Suprapubic skin (tissue), 4 donors: ENCODE data around the gene AP1M2. TPM values are rescaled to one million over a fixed set of nuclear protein-coding genes. Genes with fewer than 3 reads are reported as not detected.
"Not testable (repeated sequence)": the region's sequence is repeated elsewhere in the genome, so short reads cannot be mapped to it uniquely, and the experiment has no call there.

Experiments used
- DNase-seq, 2 donors: peaks; one replicate each; pipeline ENCODE4 v3.0.0-alpha.2; 2019; ENCODE audit warnings: low spot score in 2 of 2
- H3K27ac ChIP-seq: fragments of 200-600 bp; sonication (generic); one replicate; pipeline ENCODE4 v1.5.1; 2019
- H3K27me3 ChIP-seq: fragments of 200-600 bp; sonication (generic); one replicate; pipeline ENCODE4 v1.5.1; 2019
- H3K36me3 ChIP-seq: fragments of 200-600 bp; sonication (generic); one replicate; pipeline ENCODE4 v1.5.1; 2019
- H3K4me1 ChIP-seq: fragments of 200-600 bp; sonication (generic); one replicate; pipeline ENCODE4 v1.5.1; 2019
- H3K4me3 ChIP-seq: fragments of 200-600 bp; sonication (generic); one replicate; pipeline ENCODE4 v1.5.1; 2019; ENCODE audit warnings: mild to moderate bottlenecking
- H3K9me3 ChIP-seq: fragments of 200-600 bp; sonication (generic); one replicate; pipeline ENCODE4 v1.5.1; 2019
- CTCF ChIP-seq, 2 donors: fragments of 200-600 bp in 1 of 2; fragments of 450-650 bp in 1 of 2; sonication (generic) in 1 of 2; IDR thresholded peaks; one replicate each; pipeline ENCODE4 v1.5.1; 2016 to 2019; ENCODE audit warnings: antibody characterized with exemption in 2 of 2, mild to moderate bottlenecking in 1 of 2, moderate library complexity in 1 of 2
- EP300 ChIP-seq: sonication (generic); formaldehyde crosslinking; IDR thresholded peaks from one replicate; pipeline ENCODE4 v1.6.1; 2017; ENCODE audit warnings: antibody characterized with exemption
- POLR2A ChIP-seq, 2 donors: fragments of 450-650 bp; IDR thresholded peaks; one replicate each; pipeline ENCODE4 v1.6.1; 2017; ENCODE audit warnings: antibody characterized with exemption in 2 of 2, mild to moderate bottlenecking in 2 of 2, moderate library complexity in 2 of 2
- POLR2AphosphoS5 ChIP-seq, 3 donors: sonication (generic); formaldehyde crosslinking; IDR thresholded peaks; one replicate each; pipeline ENCODE4 v1.6.1; 2017; ENCODE audit warnings: antibody characterized with exemption in 3 of 3
- whole genome bisulfite sequencing: methylation state at CpG from one replicate; pipeline ENCODE4 v1.1.5; 2018; 5-methylcytosine and 5-hydroxymethylcytosine counted together
- total RNA-seq, 4 donors: library from RNA; depleted of rRNA; stranded (reverse); fragments of >200 nt; gene quantifications; one replicate each; pipeline ENCODE4 v1.1.0, GENCODE V29; 2016

Gene AP1M2
- total RNA-seq, 4 donors from 2014 or later, result 28.9 to 65.9 (median 59.1) TPM

- Histone ChIP-seq H3K9me3 (no peaks in the 10 kb centered on the region), H3K36me3 (peaks cover 23% of the 10 kb centered on the region), H3K27ac (peak overlapping the region; percentile 92), H3K27me3 (no peaks in the 10 kb centered on the region), H3K4me1 (peaks cover 30% of the 10 kb centered on the region), H3K4me3 (peak overlapping the region; percentile 96)
- 13% methylated on average over 13 of the region's 22 CpGs for WGBS
- peak in 1 of 2 donors; percentile 74 for DNase-seq
- no peak for TF ChIP-seq POLR2AphosphoS5 (IDR thresholded peaks at IDR 0.05)
- TF ChIP-seq EP300, result no peak
- TF ChIP-seq CTCF (IDR thresholded peaks at IDR 0.05), result no peak
Observed at GRCh38 chr19:10544242-10544752, 42.8 kb downstream of the AP1M2 start.

GRCh38 chr19:10543420-10544241 lies 43.5 kb downstream of the AP1M2 start, which contains the start of gene ATG4D:
TSS of gene ATG4D (plus strand) at chr19:10543904. CDS start at chr19:10544091, 187 bp downstream.
- peak in 1 of 2 donors; percentile 40 for TF ChIP-seq POLR2A (IDR thresholded peaks at IDR 0.05)
- TF ChIP-seq CTCF (IDR thresholded peaks at IDR 0.05), result no peak
- TF ChIP-seq POLR2AphosphoS5 (IDR thresholded peaks at IDR 0.05), result no peak
- no peak for TF ChIP-seq EP300
- Histone ChIP-seq H3K36me3 (peaks cover 16% of the 10 kb centered on the region), H3K4me3 (peak within 1 kb of the TSS; percentile 96), H3K27ac (peak within 1 kb of the TSS; percentile 92), H3K27me3 (no peaks in the 10 kb centered on the region), H3K4me1 (peaks cover 30% of the 10 kb centered on the region), H3K9me3 (no peaks in the 10 kb centered on the region)
- peak in 1 of 2 donors; percentile 88 for DNase-seq
- 2% methylated on average over 30 of the region's 79 CpGs for WGBS

- TF ChIP-seq POLR2AphosphoS5 (IDR thresholded peaks at IDR 0.05), result no peak
- no peak for TF ChIP-seq CTCF (IDR thresholded peaks at IDR 0.05)
- TF ChIP-seq POLR2A (IDR thresholded peaks at IDR 0.05), result no peak
- no peak for TF ChIP-seq EP300
- no peaks in the 10 kb centered on the region for H3K9me3 ChIP-seq
- H3K36me3 ChIP-seq, result peaks cover 11% of the 10 kb centered on the region
- H3K4me1 ChIP-seq, result peaks cover 30% of the 10 kb centered on the region
- DNase-seq, result no peak
- H3K27me3 ChIP-seq, result no peaks in the 10 kb centered on the region
- peak overlapping the region; percentile 96 for H3K4me3 ChIP-seq
- 49% methylated on average over 8 of the region's 8 CpGs for WGBS
- H3K27ac ChIP-seq, result no peak overlapping the region
Observed at GRCh38 chr19:10543059-10543419, 44.1 kb downstream of the AP1M2 start.

GRCh38 chr19:10539016-10539415 lies 48.1 kb downstream of the AP1M2 start:
- not testable (repeated sequence) for H3K9me3 ChIP-seq
- 60% methylated on average over 7 of the region's 9 CpGs for WGBS

GRCh38 chr19:10538204-10538983 lies 48.7 kb downstream of the AP1M2 start:
- Histone ChIP-seq H3K4me1 (peaks cover 10% of the 10 kb centered on the region), H3K36me3 (no peaks in the 10 kb centered on the region), H3K9me3 (no peaks in the 10 kb centered on the region), H3K27me3 (no peaks in the 10 kb centered on the region), H3K27ac (no peak overlapping the region), H3K4me3 (no peak overlapping the region)
- TF ChIP-seq POLR2AphosphoS5 (IDR thresholded peaks at IDR 0.05) (no peak), CTCF (IDR thresholded peaks at IDR 0.05) (no peak), POLR2A (IDR thresholded peaks at IDR 0.05) (no peak), EP300 (no peak)
- 80% methylated on average over 20 of the region's 20 CpGs for WGBS
- no peak for DNase-seq

More at GRCh38 chr19:10539016-10539415, 48.1 kb downstream of the AP1M2 start:
- H3K27me3 ChIP-seq, H3K36me3 ChIP-seq, H3K4me3 ChIP-seq, H3K27ac ChIP-seq, DNase-seq: not testable (repeated sequence)
- H3K4me1 ChIP-seq, result peaks cover 11% of the 10 kb centered on the region
